NCI-H2081 (cell line): Measurements from ENCODE around the gene SLC35E1.
"Not testable (repeated sequence)": the region's sequence is repeated elsewhere in the genome, so short reads cannot be mapped to it uniquely, and the experiment has no call there.

Experiments used
- DNase-seq, 2 experiments: peaks; one replicate each; lab custom pipeline; 2025; lab: John Stamatoyannopoulos, UW

Gene SLC35E1

DNA sequence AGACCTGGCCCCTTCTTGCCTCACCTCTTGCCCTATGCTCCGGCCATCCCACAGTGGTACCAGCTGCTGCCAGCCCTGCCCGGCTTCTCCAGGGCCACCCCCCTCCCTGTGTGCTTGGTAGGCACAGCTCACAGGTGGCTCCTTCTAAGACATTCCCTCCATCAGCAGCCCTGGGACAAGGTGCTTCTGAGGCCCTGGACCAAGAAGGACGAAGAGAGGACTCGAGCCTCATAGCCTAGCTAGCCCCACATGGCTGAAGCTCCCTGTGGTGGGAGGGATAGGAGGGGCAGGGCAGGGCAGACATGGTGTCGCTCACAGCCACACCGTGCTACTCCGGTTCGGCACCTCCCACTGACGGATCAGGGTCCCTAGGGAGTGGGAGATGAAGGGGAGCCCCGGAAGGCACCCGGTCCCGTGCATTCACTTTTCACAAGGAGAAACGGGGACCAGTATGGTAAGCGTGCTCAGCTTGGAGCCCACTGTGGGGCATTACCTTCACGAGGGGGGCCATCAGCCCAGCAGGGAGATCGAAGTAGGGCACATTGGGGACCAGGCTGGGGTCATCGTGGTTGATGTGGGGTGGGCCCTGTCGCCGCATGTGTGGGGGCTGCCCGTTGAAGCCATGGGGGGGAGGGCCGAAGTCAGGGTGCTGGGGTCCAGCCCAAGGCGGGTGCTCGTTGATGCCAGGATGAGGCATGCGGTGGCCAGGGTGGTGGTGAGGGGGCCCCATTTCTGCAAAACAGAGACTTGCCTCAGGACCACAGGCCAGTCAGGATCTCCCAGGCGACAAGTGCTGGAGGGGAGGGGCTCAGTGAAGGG lies 49.4 kb downstream of the SLC35E1 start:
- DNase-seq: no peak

DNA sequence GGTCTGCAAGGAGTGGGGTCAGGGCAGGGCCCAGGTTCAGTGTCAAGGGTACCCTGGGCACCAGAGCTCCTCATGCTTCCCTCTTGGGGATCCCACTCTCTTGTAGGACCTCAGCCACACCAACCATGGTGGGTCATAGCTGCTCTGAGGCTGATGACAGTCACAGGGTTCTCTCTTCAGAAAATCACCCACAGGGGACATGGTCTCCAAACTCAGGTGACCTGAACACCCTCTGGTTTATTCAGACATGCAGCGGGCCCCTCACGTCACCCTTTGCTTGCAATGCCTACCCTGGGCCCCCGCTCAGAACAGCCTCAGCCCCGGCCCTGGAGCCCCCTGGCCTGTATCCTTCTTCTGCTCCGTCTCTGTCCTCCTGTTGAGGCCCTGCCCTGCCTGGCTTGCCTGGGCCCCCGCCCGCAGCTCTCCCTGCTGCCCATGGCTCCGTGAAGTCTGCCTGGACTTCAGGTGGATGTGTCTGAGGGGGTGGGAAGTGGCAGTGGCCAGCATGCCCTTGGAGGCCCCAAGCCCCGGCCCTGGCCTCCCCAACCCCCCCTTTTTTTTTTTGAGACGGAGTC lies 50.4 kb downstream of the SLC35E1 start:
- DNase-seq: no peak

DNA sequence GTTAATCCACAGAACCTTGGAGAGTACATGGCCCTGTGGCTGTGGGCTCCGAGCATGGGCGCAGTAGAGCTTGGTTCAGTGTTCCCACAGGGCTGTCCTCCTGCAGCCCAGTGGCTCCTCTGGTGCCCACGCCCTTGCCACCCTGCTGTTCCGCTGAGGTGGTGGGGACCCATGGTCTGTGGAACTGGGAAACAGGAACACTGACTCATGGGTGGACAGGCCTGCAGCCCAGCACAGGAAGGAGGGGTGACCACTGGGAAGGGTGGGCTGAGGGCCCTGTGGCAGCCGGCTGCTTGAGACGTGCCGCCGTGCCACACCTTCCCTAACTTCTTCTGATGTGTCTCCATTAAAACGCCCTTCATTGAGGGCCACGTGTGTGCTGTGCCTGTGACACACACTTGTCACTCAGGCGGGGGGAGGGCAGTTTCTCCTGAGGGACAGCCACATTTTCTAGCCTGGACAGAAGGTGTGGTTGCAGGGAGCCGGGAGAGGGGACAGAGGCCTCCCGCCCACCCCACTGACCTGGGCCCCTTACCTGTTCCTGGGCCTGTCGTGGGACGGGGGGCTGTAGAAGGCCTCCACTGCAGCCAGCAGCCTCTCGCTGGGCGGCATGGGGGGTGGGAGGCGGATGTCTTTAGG lies 51.1 kb downstream of the SLC35E1 start:
- DNase-seq: no peak

DNA sequence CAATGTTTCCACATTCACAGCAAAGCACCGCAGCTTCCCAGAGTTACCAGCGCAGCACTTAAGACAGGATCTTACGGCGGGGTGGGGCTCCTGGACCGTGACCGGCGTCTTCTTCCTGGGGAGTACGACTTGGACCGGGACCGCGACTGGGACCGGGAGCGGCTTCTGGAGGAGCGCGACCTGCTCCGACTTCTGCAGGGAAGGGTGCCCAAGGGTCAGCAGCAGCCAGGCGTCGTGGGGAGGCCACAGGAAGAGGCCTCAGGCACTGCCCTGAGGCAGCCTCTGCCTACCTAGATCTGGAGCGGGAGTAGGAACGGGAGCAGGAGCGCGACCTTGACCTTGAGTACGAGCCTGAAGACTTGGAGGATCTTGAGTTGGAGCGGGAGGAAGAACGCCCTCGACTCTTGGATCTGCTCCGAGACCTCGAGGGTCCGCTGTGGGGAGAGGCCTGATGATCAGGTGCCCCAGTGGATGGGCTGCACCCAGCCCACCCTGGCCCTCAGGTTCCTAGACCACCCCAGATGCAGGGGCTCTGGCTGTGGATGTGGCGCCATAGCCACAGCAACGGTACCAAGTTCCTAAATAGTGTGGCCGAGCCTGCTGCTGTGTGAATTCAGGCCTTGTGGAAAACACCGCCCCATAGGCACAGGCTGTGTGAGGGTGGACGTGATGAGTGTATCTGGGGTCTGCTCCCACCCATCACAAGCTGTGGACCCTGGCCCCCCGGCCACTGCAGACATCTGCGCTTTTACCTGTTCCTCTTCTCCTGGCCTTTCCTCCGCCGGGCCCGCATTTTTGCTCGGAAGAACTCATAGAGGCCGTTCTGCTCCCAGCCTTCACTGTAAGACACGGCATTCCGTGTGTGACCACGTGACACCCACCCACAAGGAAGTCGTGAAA lies 51.9 kb downstream of the SLC35E1 start:
- DNase-seq: no peak

DNA sequence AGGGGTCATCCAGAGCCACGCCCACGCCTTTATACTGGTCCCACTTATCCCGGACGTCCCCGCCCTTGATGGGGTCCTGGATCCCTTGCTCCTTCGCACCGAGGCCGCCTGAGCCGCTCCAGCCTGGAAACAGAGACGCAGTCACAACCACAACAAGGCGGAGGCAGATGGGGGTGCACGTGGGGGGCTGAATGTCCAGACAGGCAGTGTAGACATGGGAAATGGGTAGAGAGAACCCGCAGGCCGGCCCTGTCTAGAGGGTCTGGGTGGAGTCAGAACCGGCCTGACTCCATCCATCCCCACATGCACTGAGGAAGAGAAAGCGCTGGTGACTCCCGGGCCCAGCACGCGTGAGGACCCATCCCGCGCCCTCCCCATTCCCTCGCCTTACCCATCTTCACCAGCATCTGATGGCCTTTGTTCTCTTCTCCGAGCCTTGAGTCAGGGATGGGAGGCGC lies 53.0 kb downstream of the SLC35E1 start:
- DNase-seq: peak in 1 of 2 experiments; percentile 20

DNA sequence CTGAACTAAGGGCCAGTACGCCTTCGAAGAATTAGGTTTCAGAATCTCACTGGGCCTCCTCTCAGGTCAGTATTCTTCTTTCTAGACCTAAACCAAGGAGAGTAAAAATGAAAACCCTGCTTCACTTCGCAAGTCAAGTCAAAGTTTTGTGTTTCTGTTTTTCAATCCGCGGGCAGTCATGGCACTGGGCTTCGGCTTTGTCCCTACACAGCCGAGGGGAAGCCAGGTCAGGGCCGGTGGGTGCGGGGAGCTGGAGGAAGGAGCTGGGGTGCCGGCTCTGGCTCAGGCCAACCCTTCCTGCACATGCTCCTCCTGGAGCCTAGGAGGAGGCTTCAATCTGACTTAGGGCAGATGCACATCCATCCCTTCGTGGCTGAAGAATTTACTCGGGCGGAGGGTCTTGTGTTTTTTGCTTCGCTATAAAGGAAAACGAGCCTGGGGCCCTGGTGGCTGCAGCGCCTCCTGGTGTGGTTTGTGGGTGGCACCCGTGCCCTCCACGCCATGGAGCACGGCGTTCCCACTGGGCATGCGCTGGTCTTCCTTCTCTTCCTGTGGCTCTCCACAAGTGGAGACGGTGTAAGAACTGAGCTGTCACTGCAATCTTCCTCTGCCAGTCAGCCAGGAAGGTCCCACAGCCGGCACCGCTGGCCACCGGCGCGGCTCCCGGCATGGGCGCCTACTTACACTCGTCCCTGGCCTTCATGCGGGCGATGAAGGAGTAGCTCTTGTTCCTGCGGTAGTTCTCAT lies 53.6 kb downstream of the SLC35E1 start:
- no peak for DNase-seq

DNA sequence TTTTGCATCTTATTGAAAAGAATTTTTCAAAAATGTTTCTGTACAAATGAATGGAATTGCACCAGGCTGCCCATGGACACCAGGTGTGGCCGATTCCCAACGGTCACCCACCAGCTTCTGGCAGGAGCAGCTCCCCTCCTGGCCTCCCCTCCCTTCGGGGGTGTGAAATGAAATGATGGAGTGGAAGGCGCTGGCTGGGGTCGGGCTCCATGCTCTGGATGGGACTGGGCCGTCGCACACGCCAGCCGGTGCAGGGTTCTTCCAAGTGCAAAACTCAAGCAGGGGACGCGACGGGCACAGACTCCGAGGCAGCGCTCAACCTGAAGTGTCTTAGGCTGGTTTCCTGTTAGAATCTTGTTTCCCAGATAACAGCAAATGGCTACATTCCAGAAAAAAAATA lies 54.2 kb downstream of the SLC35E1 start:
- DNase-seq: no peak

DNA sequence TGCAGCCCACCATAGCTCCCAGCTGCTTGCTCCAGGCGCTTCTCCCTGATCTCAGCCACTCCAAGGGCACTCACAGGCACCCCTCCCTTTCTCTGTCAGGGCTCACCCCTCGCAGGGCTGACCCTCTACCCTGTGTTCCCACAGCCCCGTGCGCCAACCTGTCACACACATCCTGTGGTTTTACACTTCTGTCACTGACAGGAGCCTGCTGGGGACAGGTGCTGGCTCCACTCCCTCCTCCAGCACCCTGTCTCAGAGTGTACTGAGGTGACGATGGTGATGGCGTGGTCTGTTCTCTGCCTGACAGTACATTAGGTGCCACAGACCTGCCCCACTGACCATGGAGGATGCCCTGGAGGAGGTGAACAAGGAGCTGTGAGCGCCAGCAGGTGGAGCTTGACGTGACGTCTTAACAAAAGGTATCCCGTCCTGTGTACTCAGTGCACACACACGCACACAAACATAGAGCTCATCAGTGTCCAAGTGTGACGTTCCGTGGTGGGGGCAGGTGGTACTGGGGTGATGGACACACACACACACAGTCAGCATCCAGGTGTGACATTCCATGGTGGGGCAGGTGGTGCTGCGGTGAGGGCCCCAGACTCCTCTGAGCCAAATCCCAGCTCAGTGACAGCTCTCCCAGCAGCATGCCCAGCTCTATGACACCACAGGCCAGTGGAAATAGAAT lies 55.1 kb downstream of the SLC35E1 start:
- no peak for DNase-seq

DNA sequence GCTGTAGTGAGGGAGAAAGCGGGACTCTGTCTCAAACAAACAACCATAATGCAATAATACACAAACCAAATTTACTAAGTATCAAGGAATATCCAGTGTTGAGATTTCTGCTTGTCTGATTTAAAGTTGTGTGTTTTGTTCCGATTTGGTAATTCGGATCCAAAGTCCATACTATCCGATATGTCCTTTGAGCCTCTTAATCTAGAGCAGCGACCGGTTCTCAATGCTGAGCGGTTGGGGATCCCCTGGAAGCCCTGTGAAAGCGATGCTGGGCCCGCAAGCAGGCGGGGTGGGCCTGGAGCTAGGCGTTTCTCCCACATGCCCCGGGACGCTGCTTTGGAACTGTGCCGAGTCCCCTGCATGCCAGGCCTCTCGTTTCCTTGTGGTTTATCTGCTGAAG lies 55.8 kb downstream of the SLC35E1 start:
- no peak for DNase-seq

DNA sequence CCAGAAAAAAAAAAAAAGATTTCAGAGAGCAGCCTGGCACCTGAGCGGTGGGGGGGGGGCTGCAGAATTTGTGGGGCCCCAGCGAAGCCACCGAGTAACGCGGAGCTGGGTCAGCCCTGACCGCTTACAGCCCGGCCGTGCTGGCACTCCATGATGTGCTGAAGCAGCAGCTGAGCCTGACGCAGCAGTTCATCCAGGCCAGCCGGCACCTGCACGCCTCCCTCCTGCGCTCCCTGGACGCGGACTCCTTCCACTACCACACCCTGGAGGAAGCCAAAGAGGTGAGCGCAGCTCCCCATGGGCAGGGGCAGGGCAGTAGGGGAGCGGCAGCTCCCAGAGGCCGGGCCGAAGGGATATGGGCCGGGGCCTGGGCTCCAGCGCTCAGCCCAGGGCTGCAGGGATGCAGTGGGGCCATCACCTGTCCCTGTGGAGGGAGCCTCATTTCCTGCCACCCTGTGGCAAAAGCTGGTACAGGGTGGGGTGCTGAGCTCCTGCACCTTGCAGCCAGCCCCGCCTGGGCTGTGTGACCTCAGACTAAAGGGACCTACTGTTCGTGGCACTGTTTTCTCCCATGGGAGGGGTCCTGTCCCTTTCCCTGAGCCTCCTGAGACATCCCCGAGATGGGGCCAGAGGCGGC lies 57.7 kb downstream of the SLC35E1 start:
- no peak for DNase-seq

DNA sequence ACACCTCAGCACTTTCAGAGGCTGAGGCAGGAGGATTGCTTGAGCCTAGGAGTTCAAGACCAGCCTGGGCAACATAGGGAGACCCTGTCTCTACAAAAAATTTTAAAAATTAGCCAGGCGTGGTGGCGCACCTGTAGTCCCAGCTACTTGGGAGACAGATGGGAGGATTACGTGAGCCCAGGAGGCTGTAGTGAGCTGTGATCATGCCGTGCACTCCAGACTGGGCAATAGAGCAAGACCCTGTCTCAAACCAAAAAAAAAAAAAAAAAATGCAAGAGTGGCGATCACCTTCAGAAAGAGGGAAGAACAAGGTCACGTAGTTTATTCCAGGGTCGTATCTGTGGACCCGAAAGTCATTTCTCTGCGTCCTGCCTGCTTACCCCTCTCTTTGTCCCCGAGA lies 59.6 kb downstream of the SLC35E1 start:
- not testable (repeated sequence) for DNase-seq

DNA sequence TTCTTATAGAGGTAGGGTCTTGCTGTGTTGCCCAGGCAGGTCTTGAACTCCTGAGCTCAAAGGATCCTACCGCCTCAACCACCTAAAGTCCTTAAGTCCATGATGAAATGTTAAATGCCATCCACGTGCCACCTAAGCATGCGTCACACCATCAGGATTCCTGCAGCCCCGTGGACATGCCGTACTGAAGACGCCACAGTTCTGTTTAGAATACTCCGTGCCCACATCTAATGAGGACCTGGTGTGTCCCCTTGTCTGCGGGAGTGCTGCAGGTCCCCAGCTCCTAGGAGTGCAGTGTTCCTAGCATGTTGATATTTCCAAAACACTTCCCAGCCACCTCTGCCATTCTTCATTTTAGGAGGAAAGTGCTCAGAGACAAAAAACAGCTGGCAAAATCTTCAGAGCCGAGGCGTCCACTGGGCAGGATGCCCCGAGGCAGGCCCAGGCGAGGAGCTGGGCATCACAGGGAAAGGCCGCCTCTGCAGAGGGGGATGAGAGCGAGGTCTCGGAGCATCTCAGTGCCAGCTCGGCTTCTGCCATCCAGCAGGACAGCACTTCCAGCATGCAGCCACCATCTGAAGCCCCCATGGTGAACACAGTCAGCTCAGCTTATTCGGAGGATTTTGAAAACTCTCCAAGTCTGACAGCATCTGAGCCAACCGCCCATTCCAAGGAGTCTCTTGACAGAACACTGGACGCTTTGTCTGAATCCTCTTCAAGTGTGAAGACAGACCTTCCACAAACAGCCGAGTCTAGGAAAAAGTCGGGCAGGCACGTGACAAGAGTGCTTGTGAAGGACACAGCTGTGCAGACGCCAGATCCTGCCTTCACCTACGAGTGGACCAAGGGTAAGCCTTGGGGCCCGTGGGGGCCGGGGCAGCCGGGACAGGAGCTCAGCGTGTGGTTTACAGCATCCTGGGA lies 62.8 kb downstream of the SLC35E1 start:
- DNase-seq: no peak

DNA sequence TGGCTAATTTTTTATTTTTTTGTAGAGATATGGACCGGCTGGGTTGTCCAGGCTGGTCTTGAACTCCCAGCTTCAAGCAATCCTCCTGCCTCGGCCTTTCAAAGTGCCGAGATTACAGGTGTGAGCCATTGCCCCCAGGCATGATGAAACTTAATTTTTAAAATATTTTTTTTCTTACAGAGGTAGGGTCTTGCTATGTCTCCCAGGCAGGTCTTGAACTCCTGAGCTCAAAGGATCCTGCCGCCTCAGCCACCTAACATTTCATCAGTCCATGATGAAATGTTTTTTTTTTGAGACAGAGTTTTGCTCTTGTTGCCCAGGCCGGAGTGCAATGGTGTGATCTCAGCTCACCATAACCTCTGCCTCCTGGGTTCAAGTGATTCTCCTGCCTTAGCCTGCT lies 63.7 kb downstream of the SLC35E1 start:
- DNase-seq: no peak

DNA sequence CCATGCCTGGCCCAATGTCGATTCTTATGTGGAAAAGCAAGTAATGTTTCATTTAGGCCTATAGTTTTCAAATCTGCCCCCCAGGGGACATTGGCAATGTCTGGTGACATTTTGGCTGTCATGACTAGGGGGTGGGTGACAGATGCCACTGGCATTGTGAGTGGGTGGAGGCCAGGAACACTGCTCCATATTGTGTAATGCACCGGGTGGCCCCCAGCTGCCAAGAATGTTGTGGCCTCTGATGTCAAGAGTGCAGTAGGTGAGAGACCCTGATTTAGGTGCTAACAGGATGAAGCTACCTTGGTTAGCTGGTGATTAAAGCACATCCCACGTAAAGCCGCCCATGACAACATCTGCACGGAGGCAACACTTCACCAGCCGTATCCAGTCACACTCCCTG lies 65.3 kb downstream of the SLC35E1 start:
- DNase-seq: no peak

DNA sequence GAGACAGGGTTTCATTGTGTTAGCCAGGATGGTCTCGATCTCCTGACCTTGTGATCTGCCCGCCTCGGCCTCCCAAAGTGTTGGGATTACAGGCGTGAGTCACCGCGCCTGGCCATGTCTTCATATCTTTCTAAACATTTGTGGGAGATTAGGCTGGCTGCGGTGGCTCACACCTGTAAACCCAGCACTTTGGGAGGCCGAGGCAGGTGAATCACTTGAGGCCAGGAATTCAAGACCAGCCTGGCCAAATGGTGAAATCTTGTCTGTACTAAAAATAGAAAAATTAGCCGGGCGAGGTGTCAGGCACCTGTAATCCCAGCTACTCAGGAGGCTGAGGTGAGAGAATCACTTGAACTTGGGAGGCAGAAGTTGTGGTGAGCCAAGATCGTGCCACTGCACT lies 66.1 kb downstream of the SLC35E1 start:
- DNase-seq: not testable (repeated sequence)

DNA sequence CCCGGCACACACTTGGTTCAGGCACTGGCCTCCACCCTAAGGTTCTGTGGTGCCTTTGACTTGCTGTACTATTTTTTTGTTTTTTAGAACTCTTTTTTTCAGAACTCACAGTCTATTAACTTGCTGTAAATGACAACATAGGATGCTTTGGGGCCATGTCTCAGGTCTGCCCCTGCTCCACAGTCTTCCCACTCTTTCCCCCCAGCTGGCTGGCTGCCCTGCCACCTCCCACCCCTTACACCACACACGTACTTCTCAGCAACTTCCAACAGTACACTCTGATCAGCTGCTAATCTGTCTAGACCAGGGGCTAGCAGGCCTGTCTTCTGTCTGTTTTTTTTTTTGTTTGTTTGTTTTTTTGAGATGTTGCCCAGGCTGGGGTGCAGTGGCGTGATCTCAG lies 67.9 kb downstream of the SLC35E1 start:
- DNase-seq: no peak
